Activated naive CD8-positive, alpha-beta T cell treated with anti-CD3 and anti-CD28 coated beads for 36 hours (primary cell): ENCODE results near the gene CCDC106. TPM values are rescaled to one million over a fixed set of nuclear protein-coding genes. Genes with fewer than 3 reads are reported as not detected.

ENCODE experiments used
- DNase-seq: peaks from one replicate; pipeline ENCODE4 v3.0.0; 2021
- H3K27ac Mint-ChIP-seq: one replicate; pipeline ENCODE4 v1.8.0; 2022; ENCODE audit warnings: mild to moderate bottlenecking, moderate library complexity, mixed read lengths
- H3K27me3 Mint-ChIP-seq: one replicate; pipeline ENCODE4 v1.8.0; 2022; ENCODE audit warnings: mild to moderate bottlenecking, mixed read lengths
- H3K36me3 Mint-ChIP-seq: one replicate; pipeline ENCODE4 v1.8.0; 2021; ENCODE audit warnings: mild to moderate bottlenecking, mixed read lengths
- H3K4me1 Mint-ChIP-seq: one replicate; pipeline ENCODE4 v1.8.0; 2021; ENCODE audit warnings: mixed read lengths
- H3K4me3 Mint-ChIP-seq: one replicate; pipeline ENCODE4 v1.8.0; 2022; ENCODE audit warnings: mild to moderate bottlenecking, moderate library complexity, mixed read lengths
- H3K9me3 Mint-ChIP-seq: one replicate; pipeline ENCODE4 v1.8.0; 2022; ENCODE audit warnings: mixed read lengths
- total RNA-seq, 2 experiments: library from RNA; stranded (reverse); gene quantifications; one replicate each; pipeline ENCODE4 v1.2.3, GENCODE V29; 2021

CCDC106 gene
- total RNA-seq, 2 experiments from 2014 or later = 10.9 to 12.0 TPM

GRCh38 chr19:55693336-55693974 lies 45.4 kb downstream of the CCDC106 start:
- no peak for DNase-seq
- Mint-ChIP-seq H3K4me1 (no peaks in the 10 kb centered on the region), H3K4me3 (no peak overlapping the region), H3K36me3 (peaks cover 8% of the 10 kb centered on the region), H3K27ac (no peak overlapping the region), H3K27me3 (no peaks in the 10 kb centered on the region), H3K9me3 (no peaks in the 10 kb centered on the region)

DNA sequence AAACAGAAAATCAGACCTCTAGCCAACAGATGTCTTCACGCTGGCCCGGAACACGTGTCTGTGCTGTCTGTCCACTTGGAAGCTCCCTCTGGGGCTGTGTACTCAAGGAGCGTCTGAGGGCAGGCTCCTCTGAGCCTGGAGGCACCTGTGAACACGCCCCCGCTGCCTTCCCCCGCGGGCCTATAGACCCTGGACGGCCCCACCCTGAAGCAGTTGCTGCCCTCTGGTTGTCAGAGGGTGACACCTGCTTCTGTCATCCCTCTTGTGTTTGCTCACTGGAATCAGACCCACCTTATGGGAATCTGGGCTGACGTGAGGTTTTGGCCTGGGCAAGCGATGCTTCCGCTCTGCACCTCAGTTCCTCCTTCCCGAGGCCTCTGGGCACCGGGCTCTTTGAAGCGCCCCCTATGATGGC lies 46.2 kb downstream of the CCDC106 start:
- Mint-ChIP-seq H3K4me3 (no peak overlapping the region), H3K4me1 (no peaks in the 10 kb centered on the region), H3K36me3 (peaks cover 7% of the 10 kb centered on the region), H3K9me3 (no peaks in the 10 kb centered on the region), H3K27me3 (no peaks in the 10 kb centered on the region), H3K27ac (no peak overlapping the region)
- DNase-seq = no peak

GRCh38 chr19:55694656-55695491 lies 46.9 kb downstream of the CCDC106 start:
- H3K27ac Mint-ChIP-seq = no peak overlapping the region

GRCh38 chr19:55695511-55696290 lies 47.7 kb downstream of the CCDC106 start:
- Mint-ChIP-seq H3K9me3 (no peaks in the 10 kb centered on the region), H3K27me3 (no peaks in the 10 kb centered on the region), H3K27ac (no peak overlapping the region), H3K36me3 (peaks cover 11% of the 10 kb centered on the region), H3K4me1 (no peaks in the 10 kb centered on the region), H3K4me3 (no peak overlapping the region)
- no peak for DNase-seq

More at GRCh38 chr19:55694656-55695491, 46.9 kb downstream of the CCDC106 start:
- no peaks in the 10 kb centered on the region for H3K27me3 Mint-ChIP-seq
- H3K4me1 Mint-ChIP-seq = no peaks in the 10 kb centered on the region
- H3K36me3 Mint-ChIP-seq = peaks cover 5% of the 10 kb centered on the region
- no peaks in the 10 kb centered on the region for H3K9me3 Mint-ChIP-seq
- no peak overlapping the region for H3K4me3 Mint-ChIP-seq
- DNase-seq = no peak

DNA sequence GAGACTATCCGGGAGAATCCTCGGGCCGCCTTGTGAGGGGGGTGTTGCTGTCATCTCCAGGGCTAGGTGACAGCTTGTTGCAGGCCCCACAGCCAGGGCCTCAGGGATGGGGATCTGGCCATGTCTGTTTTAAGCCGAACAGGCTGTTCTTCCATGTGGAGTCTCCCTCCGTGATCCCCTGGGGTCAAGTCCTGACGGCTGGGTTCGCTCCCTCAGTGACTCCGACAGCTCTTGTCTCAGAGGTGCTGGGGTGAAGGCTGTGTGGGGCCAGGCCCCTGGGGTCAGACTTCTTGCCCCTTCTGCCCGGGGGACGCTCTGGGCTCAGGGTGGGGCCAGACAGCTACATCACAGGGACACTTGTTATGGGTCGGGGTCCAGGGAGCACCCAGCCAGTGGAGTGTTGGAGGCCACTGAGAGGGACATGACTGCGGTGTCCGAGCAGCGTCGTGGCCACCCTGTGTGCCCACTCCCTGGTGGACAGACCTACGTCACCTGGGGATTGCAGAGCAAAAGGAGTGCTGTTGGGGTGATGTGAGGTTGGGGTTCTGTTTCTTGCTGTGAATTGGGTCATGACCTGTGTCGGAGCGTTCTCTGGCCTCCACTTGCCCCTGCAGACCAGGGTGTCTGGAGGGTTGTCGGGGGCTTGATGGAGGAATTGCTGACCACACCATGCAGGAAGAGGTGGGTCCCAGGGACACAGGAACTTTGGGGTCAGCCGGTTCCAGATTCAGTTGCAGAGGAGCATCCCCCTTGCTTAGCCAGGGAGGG lies 48.5 kb downstream of the CCDC106 start:
- no peak for DNase-seq
- peaks cover 11% of the 10 kb centered on the region for H3K36me3 Mint-ChIP-seq
- H3K27ac Mint-ChIP-seq = no peak overlapping the region
- no peaks in the 10 kb centered on the region for H3K27me3 Mint-ChIP-seq
- no peaks in the 10 kb centered on the region for H3K9me3 Mint-ChIP-seq
- no peak overlapping the region for H3K4me3 Mint-ChIP-seq
- H3K4me1 Mint-ChIP-seq = no peaks in the 10 kb centered on the region

GRCh38 chr19:55697069-55697440 lies 49.0 kb downstream of the CCDC106 start:
- Mint-ChIP-seq H3K27me3 (no peaks in the 10 kb centered on the region), H3K4me1 (no peaks in the 10 kb centered on the region), H3K36me3 (peaks cover 11% of the 10 kb centered on the region), H3K27ac (no peak overlapping the region), H3K4me3 (no peak overlapping the region), H3K9me3 (no peaks in the 10 kb centered on the region)
- no peak for DNase-seq

GRCh38 chr19:55697698-55698097 lies 49.7 kb downstream of the CCDC106 start:
- H3K27me3 Mint-ChIP-seq = no peaks in the 10 kb centered on the region
- H3K4me1 Mint-ChIP-seq = no peaks in the 10 kb centered on the region
- H3K9me3 Mint-ChIP-seq = no peaks in the 10 kb centered on the region
- DNase-seq = no peak
- H3K4me3 Mint-ChIP-seq = no peak overlapping the region
- H3K27ac Mint-ChIP-seq = no peak overlapping the region
- peaks cover 11% of the 10 kb centered on the region for H3K36me3 Mint-ChIP-seq

GRCh38 chr19:55698256-55698655 lies 50.2 kb downstream of the CCDC106 start:
- Mint-ChIP-seq H3K27ac (no peak overlapping the region), H3K27me3 (no peaks in the 10 kb centered on the region), H3K36me3 (peaks cover 14% of the 10 kb centered on the region), H3K9me3 (no peaks in the 10 kb centered on the region), H3K4me1 (no peaks in the 10 kb centered on the region), H3K4me3 (no peak overlapping the region)
- DNase-seq = no peak

- Mint-ChIP-seq H3K27ac (no peak overlapping the region), H3K9me3 (no peaks in the 10 kb centered on the region), H3K36me3 (peaks cover 16% of the 10 kb centered on the region), H3K27me3 (no peaks in the 10 kb centered on the region), H3K4me1 (peaks cover 5% of the 10 kb centered on the region), H3K4me3 (no peak overlapping the region)
- DNase-seq = no peak
Observed at GRCh38 chr19:55699221-55699620, 51.2 kb downstream of the CCDC106 start.

DNA sequence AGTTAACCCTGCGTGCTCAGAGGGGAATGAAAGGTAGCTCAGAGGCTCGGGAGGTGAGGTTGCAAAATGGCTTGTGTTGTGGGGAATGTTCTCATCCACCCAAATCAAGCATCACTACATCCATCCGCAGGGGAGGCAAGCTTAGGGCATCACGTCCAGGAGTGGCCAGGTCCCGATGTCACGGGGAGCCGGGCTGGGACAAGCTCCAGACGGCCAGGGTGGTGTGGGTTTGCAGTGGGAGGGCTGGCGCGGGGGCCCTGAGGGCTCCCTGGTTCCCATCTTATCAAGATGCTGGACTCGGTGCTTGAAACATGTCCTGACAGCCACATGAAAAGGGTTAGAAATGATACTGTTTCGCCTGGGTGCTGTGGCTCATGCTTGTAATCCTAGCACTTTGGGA lies 52.8 kb downstream of the CCDC106 start:
- Mint-ChIP-seq H3K4me3 (no peak overlapping the region), H3K36me3 (peaks cover 23% of the 10 kb centered on the region), H3K9me3 (no peaks in the 10 kb centered on the region), H3K4me1 (peaks cover 5% of the 10 kb centered on the region), H3K27ac (no peak overlapping the region), H3K27me3 (no peaks in the 10 kb centered on the region)
- no peak for DNase-seq

- DNase-seq = no peak
- no peaks in the 10 kb centered on the region for H3K27me3 Mint-ChIP-seq
- H3K36me3 Mint-ChIP-seq = peaks cover 23% of the 10 kb centered on the region
- H3K4me3 Mint-ChIP-seq = no peak overlapping the region
- no peak overlapping the region for H3K27ac Mint-ChIP-seq
- H3K9me3 Mint-ChIP-seq = no peaks in the 10 kb centered on the region
- peaks cover 5% of the 10 kb centered on the region for H3K4me1 Mint-ChIP-seq
Observed at GRCh38 chr19:55702131-55702627, 54.2 kb downstream of the CCDC106 start.

Other genes starting within 250 kb of the CCDC106 start
- 100 to 1,000 TPM; 323 to 325 TPM for gene UBE2S, start 240.4 kb upstream of the CCDC106 start, total RNA-seq
- gene SHISA7, start 204.9 kb upstream of the CCDC106 start, total RNA-seq = not detected
- gene ISOC2, start 186.6 kb upstream of the CCDC106 start, total RNA-seq = 10 to 100 TPM; 35.7 to 37.5 TPM
- not detected for gene C19orf85, start 183.5 kb upstream of the CCDC106 start, total RNA-seq
- 10 to 100 TPM in 1 of 2 experiments, 1 to 10 TPM in 1; 8.8 to 10.3 TPM for gene ZNF628, start 171.6 kb upstream of the CCDC106 start, total RNA-seq
- gene NAT14, start 163.0 kb upstream of the CCDC106 start, total RNA-seq = 10 to 100 TPM; 24.8 to 24.9 TPM
- gene SSC5D, start 159.8 kb upstream of the CCDC106 start, total RNA-seq = 1 to 10 TPM in 1 of 2 experiments, under 1 TPM in 1; 0.46 to 1.4 TPM
- not detected for gene SBK2, start 111.1 kb upstream of the CCDC106 start, total RNA-seq
- not detected for gene SBK3, start 102.7 kb upstream of the CCDC106 start, total RNA-seq
- 1 to 10 TPM; 5.5 to 6.1 TPM for gene ZNF579, start 67.4 kb upstream of the CCDC106 start, total RNA-seq
- gene FIZ1, start 48.7 kb upstream of the CCDC106 start, total RNA-seq = 10 to 100 TPM; 19.8 to 20.7 TPM
- gene ZNF524, start 47.9 kb upstream of the CCDC106 start, total RNA-seq = 10 to 100 TPM; 10.8 to 11.5 TPM
- 10 to 100 TPM; 10.5 to 10.7 TPM for gene ZNF865, start 42.6 kb upstream of the CCDC106 start, total RNA-seq
- 1 to 10 TPM; 3.7 to 3.9 TPM for gene ZNF784, start 23.6 kb upstream of the CCDC106 start, total RNA-seq
- 10 to 100 TPM; 29.6 to 30.6 TPM for gene ZNF580, start 7.2 kb upstream of the CCDC106 start, total RNA-seq
- gene ZNF581, start 4.6 kb upstream of the CCDC106 start, total RNA-seq = 10 to 100 TPM; 39.9 to 42.3 TPM
- 100 to 1,000 TPM; 341 to 345 TPM for gene U2AF2, start 6.8 kb downstream of the CCDC106 start, total RNA-seq
- gene EPN1, start 27.0 kb downstream of the CCDC106 start, total RNA-seq = 10 to 100 TPM; 37.1 to 39.5 TPM
- not detected for gene NLRP9, start 90.2 kb downstream of the CCDC106 start, total RNA-seq
- gene RFPL4A, start 110.9 kb downstream of the CCDC106 start, total RNA-seq = not detected
- not detected for gene RFPL4AL1, start 120.9 kb downstream of the CCDC106 start, total RNA-seq
- under 1 TPM; 0.19 to 0.24 TPM for gene NLRP11, start 183.8 kb downstream of the CCDC106 start, total RNA-seq
- gene NLRP4, start 188.3 kb downstream of the CCDC106 start, total RNA-seq = not detected